ENCODE data around the gene ASIC5.

- TF ChIP-seq, protein P1, sequence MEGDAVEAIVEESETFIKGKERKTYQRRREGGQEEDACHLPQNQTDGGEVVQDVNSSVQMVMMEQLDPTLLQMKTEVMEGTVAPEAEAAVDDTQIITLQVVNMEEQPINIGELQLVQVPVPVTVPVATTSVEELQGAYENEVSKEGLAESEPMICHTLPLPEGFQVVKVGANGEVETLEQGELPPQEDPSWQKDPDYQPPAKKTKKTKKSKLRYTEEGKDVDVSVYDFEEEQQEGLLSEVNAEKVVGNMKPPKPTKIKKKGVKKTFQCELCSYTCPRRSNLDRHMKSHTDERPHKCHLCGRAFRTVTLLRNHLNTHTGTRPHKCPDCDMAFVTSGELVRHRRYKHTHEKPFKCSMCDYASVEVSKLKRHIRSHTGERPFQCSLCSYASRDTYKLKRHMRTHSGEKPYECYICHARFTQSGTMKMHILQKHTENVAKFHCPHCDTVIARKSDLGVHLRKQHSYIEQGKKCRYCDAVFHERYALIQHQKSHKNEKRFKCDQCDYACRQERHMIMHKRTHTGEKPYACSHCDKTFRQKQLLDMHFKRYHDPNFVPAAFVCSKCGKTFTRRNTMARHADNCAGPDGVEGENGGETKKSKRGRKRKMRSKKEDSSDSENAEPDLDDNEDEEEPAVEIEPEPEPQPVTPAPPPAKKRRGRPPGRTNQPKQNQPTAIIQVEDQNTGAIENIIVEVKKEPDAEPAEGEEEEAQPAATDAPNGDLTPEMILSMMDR (IDR thresholded peaks at IDR 0.05 in 8 of 11, conservative IDR thresholded peaks at IDR 0.05 in 3 of 11), result no peak
- no peak for TF ChIP-seq POLR2A (IDR thresholded peaks at IDR 0.05)
- TF ChIP-seq POLR2AphosphoS5 (IDR thresholded peaks at IDR 0.05), result no peak
Observed at GRCh38 chr4:155899891-155900290, 33.8 kb upstream of the ASIC5 start.
